Endothelial cell (in vitro differentiated cells): ENCODE measurements around the gene AMPH. TPM values are rescaled to one million over a fixed set of nuclear protein-coding genes. Genes with fewer than 3 reads are reported as not detected.

Experiments used
- DNase-seq: peaks from one replicate; pipeline ENCODE4 v3.0.0; 2021; ENCODE audit warnings: low spot score
- H3K27ac Mint-ChIP-seq: one replicate; pipeline ENCODE4 v1.8.0; 2021; ENCODE audit warnings: mixed read lengths, inconsistent platforms; ENCODE audit not compliant: unreplicated experiment
- H3K27me3 Mint-ChIP-seq: one replicate; pipeline ENCODE4 v1.8.0; 2021; ENCODE audit warnings: mild to moderate bottlenecking, moderate library complexity, mixed read lengths, inconsistent platforms; ENCODE audit not compliant: unreplicated experiment
- H3K36me3 Mint-ChIP-seq: one replicate; pipeline ENCODE4 v1.8.0; 2021; ENCODE audit warnings: mild to moderate bottlenecking, low read depth, mixed read lengths, inconsistent platforms; ENCODE audit not compliant: unreplicated experiment
- H3K4me1 Mint-ChIP-seq: one replicate; pipeline ENCODE4 v1.8.0; 2021; ENCODE audit warnings: mild to moderate bottlenecking, mixed read lengths, inconsistent platforms; ENCODE audit not compliant: unreplicated experiment
- H3K4me3 Mint-ChIP-seq: one replicate; pipeline ENCODE4 v1.8.0; 2021; ENCODE audit warnings: mild to moderate bottlenecking, mixed read lengths, inconsistent platforms; ENCODE audit not compliant: unreplicated experiment
- H3K9me3 Mint-ChIP-seq: one replicate; pipeline ENCODE4 v1.8.0; 2021; ENCODE audit warnings: mixed read lengths, inconsistent platforms; ENCODE audit not compliant: unreplicated experiment
- CTCF ChIP-seq: fragments of 200-600 bp; sonication (generic); IDR thresholded peaks from one replicate; pipeline ENCODE4 v1.5.0; 2021; ENCODE audit warnings: antibody characterized with exemption; ENCODE audit not compliant: unreplicated experiment
- total RNA-seq: library from RNA; stranded (reverse); fragmentation: NEBNext Ultra II Directional; extraction: Animal tissue kit (Norgen Biotek cat#: 25700); gene quantifications from one replicate; pipeline ENCODE4 v1.2.1, GENCODE V29; 2021; ENCODE audit not compliant: unreplicated experiment

The AMPH gene
- total RNA-seq, 1 donor from 2014 or later, result 1.6 TPM

GRCh38 chr7:38550836-38551235 is 80.3 kb downstream of the AMPH start:
- H3K9me3 Mint-ChIP-seq, result no peaks in the 10 kb centered on the region
- DNase-seq, result no peak
- no peak overlapping the region for H3K27ac Mint-ChIP-seq
- H3K4me1 Mint-ChIP-seq, result no peaks in the 10 kb centered on the region
- H3K36me3 Mint-ChIP-seq, result no peaks in the 10 kb centered on the region
- H3K27me3 Mint-ChIP-seq, result peaks cover 2% of the 10 kb centered on the region
- no peak overlapping the region for H3K4me3 Mint-ChIP-seq
- no peak for TF ChIP-seq CTCF

GRCh38 chr7:38548605-38549004 is 82.6 kb downstream of the AMPH start:
- H3K36me3 Mint-ChIP-seq, result no peaks in the 10 kb centered on the region
- peaks cover 2% of the 10 kb centered on the region for H3K27me3 Mint-ChIP-seq
- TF ChIP-seq CTCF, result no peak
- H3K4me3 Mint-ChIP-seq, result no peak overlapping the region
- H3K27ac Mint-ChIP-seq, result no peak overlapping the region
- DNase-seq, result no peak
- H3K4me1 Mint-ChIP-seq, result no peaks in the 10 kb centered on the region
- no peaks in the 10 kb centered on the region for H3K9me3 Mint-ChIP-seq

GRCh38 chr7:38546763-38547162 is 84.4 kb downstream of the AMPH start:
- Mint-ChIP-seq H3K27me3 (no peaks in the 10 kb centered on the region), H3K27ac (no peak overlapping the region), H3K9me3 (no peaks in the 10 kb centered on the region), H3K4me1 (no peaks in the 10 kb centered on the region), H3K36me3 (no peaks in the 10 kb centered on the region), H3K4me3 (no peak overlapping the region)
- no peak for TF ChIP-seq CTCF
- DNase-seq, result no peak

DNA sequence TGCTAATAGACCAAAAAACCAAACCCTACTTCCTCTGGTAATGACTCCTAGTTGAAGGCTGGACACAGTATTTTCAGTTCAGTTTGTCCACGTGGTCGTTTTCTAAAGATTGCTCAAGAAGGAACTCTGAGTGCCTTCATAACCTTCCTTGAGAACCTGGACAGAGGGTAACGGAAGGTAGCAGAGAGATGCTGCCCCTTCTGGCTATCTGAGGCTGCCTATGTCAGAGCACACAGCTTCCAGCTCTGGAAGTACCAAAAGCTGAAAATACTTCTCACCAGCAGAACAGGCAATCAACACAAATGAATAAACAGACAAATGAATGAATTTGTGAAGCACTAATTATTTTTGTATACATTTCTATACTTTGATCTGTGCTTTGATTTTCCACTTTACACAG is 85.2 kb downstream of the AMPH start:
- no peak overlapping the region for H3K27ac Mint-ChIP-seq
- no peak overlapping the region for H3K4me3 Mint-ChIP-seq
- H3K9me3 Mint-ChIP-seq, result no peaks in the 10 kb centered on the region
- no peaks in the 10 kb centered on the region for H3K36me3 Mint-ChIP-seq
- DNase-seq, result no peak
- no peaks in the 10 kb centered on the region for H3K27me3 Mint-ChIP-seq
- no peak for TF ChIP-seq CTCF
- H3K4me1 Mint-ChIP-seq, result no peaks in the 10 kb centered on the region

GRCh38 chr7:38542156-38542555 is 89.0 kb downstream of the AMPH start:
- no peak for TF ChIP-seq CTCF
- no peak overlapping the region for H3K4me3 Mint-ChIP-seq
- H3K36me3 Mint-ChIP-seq, result no peaks in the 10 kb centered on the region
- H3K4me1 Mint-ChIP-seq, result no peaks in the 10 kb centered on the region
- no peak overlapping the region for H3K27ac Mint-ChIP-seq
- DNase-seq, result no peak
- H3K9me3 Mint-ChIP-seq, result no peaks in the 10 kb centered on the region
- H3K27me3 Mint-ChIP-seq, result no peaks in the 10 kb centered on the region
